ENCODE measurements around the gene CCR7.

CCR7 gene

GRCh38 chr17:40533896-40534295 lies 31.4 kb downstream of the CCR7 start:
- no peak for DNase-seq

- DNase-seq = no peak
Measured at GRCh38 chr17:40532520-40533253, 32.6 kb downstream of the CCR7 start.

GRCh38 chr17:40531051-40531991 lies 34.0 kb downstream of the CCR7 start:
- peak; percentile 19 for DNase-seq

DNA sequence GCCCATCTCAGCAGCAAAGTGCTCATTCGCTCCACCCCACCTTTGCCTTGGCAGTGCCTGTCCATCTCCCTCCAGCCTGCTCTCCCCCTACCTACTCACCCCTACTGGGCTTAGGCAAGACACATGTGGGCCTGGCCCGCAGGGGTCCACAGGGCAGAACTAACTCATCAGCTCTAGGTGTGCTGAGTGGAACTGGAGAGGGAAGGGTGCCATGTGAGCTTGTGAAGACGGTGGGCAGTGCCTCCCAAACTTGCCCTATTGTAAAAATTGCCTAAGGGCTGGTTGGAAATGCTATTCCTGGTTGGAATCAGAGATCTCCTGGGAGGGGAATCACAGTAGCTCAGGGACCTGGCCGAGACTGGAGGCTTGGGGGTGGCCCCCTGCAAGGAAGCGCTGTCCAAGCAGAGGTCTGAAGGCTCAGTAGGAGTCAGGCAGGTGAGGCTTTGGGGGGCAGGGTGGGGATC lies 34.7 kb downstream of the CCR7 start:
- DNase-seq = no peak

GRCh38 chr17:40529991-40530390 lies 35.3 kb downstream of the CCR7 start:
- DNase-seq = no peak

- DNase-seq = no peak
Measured at GRCh38 chr17:40528692-40529417, 36.4 kb downstream of the CCR7 start.

DNA sequence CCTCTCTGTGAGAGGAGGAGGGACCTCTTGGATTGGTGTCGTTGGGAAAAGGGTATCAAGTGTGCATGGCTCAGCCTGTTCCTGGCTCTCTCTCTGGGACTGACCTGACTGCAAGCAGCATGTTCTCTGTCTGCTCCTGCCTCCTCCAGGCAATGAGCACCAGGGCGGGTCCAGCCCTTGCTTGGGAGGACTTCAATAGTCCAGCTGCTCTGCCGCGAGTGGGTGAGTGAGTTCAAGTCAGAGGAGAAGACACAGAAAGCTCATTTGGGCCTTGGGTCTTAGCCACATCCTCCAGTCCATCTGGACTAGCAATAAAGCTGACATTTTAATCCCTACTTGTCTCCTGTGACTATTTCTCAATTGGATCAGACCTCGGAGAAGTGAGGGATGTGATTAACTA lies 38.6 kb downstream of the CCR7 start:
- no peak for DNase-seq

DNA sequence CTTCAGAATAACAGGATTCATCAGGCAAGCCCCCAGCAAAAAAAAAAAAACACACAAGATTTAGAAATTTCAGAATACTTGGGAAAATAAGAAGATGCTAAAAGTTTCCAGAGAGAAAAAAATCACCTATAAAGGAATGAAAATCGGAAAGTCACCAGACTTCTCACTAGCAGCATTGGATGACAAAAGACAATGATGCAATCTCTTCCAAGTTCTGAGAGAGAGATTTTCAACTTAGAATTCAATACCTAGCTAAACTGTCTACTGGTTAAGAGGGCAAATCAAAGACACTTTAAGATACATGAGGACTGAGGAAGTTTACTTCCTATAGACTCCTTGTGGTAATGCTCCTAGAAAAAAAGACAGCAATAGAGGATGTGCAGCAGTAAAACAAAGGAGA lies 40.0 kb downstream of the CCR7 start:
- no peak for DNase-seq

DNA sequence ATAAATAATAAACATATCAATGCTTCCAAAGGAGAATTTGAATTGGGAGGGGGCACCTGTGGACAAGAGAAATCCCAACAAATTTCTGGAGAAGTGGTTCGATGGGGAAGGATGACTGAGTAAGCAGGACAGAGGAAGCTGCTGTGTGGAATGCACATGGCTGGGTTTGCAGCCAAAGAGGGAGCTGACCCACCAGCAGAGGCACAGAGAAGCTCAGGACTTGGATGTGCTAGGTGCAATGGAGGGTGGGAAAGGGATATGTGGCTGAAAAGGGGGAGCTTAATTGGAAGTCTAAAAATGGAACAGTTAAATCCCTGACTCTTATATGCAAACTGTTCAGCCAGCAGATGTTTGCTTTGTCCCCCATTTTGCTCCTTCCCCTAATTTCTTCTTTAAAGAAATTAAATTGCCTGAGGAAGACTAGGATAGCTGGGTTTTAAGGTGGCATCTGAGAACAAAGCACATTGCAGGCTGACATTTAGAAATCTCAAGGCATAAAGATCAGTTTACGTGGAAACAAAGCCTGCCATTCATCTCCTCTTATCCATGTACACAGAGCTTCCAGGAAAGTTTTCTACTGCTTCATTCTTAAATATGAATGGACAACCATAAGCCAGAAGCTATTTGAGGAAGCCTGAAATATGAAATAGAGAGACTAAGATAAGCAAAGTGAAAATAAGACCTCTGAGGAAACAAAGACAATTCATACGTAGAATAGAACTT lies 40.9 kb downstream of the CCR7 start:
- no peak for DNase-seq

GRCh38 chr17:40522961-40523310 lies 42.3 kb downstream of the CCR7 start:
- no peak for DNase-seq

- DNase-seq = no peak
Measured at GRCh38 chr17:40522250-40522960, 42.9 kb downstream of the CCR7 start.

- no peak for DNase-seq
Measured at GRCh38 chr17:40520991-40521453, 44.2 kb downstream of the CCR7 start.

DNA sequence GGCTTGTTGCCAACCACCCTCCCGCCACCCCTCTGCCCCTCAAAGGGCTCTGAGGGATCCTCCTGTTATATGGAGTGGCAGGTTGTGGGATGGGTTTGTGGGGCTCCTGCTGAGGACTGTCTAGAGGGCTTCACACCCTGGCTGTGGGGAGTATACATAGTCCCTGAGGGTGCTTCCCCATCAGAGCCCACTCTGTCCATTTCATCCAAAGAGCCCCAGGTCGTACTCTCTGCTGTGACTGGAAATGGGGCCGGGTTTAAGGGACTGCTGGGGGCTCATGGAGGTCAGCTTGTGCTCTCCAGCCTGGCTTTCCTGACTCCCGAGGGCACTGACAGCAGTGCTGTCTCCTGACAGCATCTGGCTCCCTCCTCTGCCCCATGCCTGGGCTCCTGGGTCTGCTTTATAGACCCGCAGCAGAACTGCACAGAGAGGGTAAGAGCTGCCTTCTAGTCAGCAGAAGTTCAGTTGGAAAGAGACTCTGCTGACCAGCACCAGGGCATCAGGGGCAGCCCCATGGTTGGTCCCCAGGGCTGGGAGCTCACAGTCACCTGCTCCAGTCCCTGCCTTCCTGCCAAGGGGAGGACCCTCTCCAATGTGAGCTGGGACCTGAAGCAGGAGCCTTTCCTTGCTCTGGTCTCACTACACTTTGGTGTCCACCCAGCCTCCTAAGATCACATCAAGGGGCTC lies 46.0 kb downstream of the CCR7 start:
- DNase-seq = no peak

DNA sequence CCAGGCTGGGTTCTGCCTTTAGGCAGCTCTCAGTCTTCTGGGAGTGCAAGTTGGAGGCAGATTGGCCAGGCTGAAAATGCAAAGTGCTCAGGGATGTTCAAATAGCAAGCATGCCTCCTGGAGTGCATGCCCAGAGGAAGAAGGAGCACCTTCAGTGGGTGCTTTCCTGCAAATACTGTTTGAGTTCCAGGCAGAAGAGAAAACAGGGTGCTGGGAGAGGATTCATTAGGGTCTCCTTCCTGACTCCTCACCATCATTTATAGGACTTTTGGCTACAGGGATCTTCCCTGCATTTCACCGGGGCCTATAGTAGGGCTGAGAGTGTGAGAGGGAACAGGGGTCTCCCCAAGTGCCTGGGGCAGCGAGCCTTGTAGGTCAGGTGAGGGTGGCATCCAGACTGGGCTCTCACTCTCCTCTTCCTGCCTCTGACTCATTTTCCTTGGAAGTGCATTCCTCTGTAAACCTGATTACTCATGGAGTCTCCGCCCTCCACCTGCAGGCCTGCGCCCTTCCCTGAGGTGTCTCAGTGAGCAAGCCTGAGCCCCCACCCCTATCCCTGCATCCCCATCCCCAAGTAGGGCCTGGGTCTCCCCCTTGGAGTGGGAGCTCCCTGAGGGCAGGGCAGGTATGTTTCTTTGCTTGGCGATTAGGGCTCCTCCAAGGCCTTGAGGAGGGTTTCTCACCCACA lies 46.7 kb downstream of the CCR7 start:
- no peak for DNase-seq

- no peak for DNase-seq
Measured at GRCh38 chr17:40517981-40518380, 47.3 kb downstream of the CCR7 start.

DNA sequence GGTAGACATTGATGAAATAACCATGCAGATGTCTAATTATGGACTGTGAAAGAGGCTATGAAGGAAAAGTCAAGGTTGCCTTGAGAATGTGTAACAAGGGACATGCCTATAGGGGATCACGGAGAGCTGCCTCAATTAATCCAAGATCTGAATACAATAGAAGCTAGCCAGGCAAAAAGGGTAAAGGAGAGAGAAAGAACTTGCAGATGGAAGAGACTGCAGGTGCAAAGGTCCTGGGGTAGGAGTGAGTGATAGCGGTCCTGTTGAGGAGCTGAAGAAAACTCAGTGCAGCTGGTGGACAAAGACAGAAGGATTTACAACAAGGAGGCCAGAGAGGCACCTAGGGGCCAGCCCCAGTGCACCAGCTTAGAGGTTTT lies 48.0 kb downstream of the CCR7 start:
- no peak for DNase-seq

DNA sequence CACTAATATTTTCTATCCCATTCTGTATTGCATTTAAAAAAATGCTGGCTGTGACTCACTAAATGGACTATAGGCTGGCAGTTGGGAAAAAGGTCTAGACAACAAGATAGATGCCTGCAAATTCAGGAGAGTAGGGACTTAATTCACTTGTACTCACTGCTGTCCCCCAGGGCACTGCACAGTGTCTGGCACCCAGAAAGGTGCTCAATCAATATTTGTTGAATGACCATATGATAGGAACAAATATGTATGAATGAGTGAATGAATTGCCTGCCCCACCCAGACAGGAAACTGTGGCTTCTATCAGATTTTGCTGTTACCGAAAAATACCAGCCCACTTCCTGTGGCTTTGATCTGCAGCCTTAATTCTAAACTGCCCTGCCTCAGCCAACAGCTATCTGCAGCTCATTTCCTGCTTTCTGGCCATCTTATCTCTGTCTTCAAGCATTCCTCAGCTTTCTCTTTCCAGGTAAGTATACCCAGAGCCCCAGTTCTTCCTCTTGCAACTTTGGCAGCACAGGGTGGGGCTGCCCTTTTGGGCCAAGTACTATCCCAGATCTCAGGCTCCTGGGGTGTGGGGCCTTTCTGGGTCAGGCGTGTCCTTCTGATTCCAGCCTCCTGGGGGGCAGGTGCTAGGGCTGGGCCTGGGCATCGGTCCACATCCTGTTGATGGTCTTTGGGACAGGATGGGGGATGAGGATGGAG lies 48.5 kb downstream of the CCR7 start:
- DNase-seq = peak; percentile 34

DNA sequence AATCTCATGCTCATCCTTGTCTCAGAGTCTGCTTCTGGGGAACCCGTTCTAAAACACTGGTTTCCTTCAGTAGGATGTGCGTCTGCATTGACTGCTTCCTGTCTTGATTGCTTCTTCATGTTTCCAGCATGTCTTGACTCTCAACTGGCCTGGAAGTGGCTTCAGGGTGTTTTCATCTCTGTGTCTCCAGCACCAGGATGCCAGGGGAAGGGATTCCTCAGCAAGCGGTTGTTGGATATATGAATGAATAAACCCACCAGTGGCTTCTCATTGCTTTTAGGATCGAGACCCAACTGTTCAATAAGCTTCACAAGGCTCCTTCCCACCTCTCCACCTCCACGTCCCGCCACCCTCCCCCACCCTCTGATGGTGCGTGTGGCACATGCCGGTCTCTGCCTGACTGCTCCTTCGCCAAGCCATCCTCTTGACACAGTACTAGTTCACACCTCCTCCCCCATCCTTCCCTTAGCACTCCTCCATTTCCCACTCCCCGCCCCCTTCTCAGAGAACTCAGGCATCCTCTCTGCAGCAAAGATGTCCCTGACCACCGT lies 49.7 kb downstream of the CCR7 start:
- DNase-seq = no peak

DNA sequence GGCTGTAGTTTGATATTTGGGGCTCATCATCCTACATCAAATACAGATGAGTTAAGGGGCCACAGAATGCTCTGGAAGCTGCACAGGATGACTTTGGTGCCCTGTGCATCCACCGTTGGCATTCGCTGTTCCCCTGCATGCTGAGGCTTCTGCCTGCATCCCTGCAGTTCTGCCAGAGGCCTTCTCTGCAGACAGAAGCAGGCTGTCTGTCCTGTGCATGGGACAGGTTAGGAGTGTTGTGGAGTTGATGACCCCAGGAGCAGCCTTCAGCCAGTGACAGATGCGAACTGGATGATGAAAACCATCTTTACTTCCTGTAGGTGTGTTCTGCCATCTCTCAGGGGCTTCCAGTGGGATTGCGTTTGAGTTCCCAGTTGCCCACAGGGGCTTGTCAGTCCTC lies 50.3 kb downstream of the CCR7 start:
- DNase-seq = no peak
